ENCODE measurements around the gene CD70. TPM values are rescaled to one million over a fixed set of nuclear protein-coding genes. Genes with fewer than 3 reads are reported as not detected.

Gene CD70, protein sequence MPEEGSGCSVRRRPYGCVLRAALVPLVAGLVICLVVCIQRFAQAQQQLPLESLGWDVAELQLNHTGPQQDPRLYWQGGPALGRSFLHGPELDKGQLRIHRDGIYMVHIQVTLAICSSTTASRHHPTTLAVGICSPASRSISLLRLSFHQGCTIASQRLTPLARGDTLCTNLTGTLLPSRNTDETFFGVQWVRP
- not detected in 2 replicates for total RNA-seq

DNA sequence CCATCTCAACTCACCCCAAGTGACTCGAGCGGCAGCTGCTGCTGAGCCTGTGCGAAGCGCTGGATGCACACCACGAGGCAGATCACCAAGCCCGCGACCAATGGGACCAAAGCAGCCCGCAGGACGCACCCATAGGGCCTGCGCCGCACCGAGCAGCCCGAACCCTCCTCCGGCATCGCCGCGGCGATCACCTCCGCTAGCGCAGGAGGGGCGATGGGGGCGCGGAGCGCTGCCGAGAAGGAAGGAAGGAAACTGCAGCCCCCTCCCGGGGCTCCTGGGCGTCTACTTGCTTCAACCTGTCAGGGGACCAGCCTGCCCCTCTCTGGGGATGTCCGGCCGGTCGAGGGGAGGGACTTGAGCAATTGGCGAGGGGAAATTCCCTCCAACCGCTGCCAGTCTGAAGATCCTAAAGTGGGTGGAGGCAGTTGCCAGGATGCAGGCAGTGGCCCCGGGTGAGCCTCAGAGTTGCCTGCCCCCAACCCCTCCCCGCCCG lies at the start of gene CD70:
TSS of gene CD70 (minus strand) at position 324 of the 493 bp plus-strand sequence. CDS start at position 176, 148 bp downstream.

Other genes with a start within 250 kb of the CD70 start
- 47.2 and 49.1 TPM in 2 replicates for gene CLPP, start 229.6 kb downstream of the CD70 start, total RNA-seq
- gene ALKBH7, start 218.4 kb downstream of the CD70 start, total RNA-seq, result 28.5 and 30.6 TPM in 2 replicates
- gene PSPN, start 215.2 kb downstream of the CD70 start, total RNA-seq, result 0.43 and 0.92 TPM in 2 replicates
- 68.9 and 78.9 TPM in 2 replicates for gene GTF2F1, start 198.0 kb downstream of the CD70 start, total RNA-seq
- 63.7 and 81.1 TPM in 2 replicates for gene KHSRP, start 166.3 kb downstream of the CD70 start, total RNA-seq
- not detected in 2 replicates for gene SLC25A41, start 157.4 kb downstream of the CD70 start, total RNA-seq
- gene SLC25A23, start 131.4 kb downstream of the CD70 start, total RNA-seq, result 14.4 and 15.1 TPM in 2 replicates
- not detected in 2 replicates for gene CRB3, start 126.9 kb downstream of the CD70 start, total RNA-seq
- not detected in 2 replicates for gene DENND1C, start 109.4 kb downstream of the CD70 start, total RNA-seq
- gene TUBB4A, start 88.8 kb downstream of the CD70 start, total RNA-seq, result not detected in 2 replicates
- 0.28 and 0.37 TPM in 2 replicates for gene TNFSF9, start 60.1 kb downstream of the CD70 start, total RNA-seq
- 0.09 TPM in 1 of 2 replicates, not detected in the other for gene TNFSF14, start 79.0 kb upstream of the CD70 start, total RNA-seq
- gene C3, start 129.5 kb upstream of the CD70 start, total RNA-seq, result 8.1 and 24.6 TPM in 2 replicates
- gene GPR108, start 146.4 kb upstream of the CD70 start, total RNA-seq, result 50.2 and 52.2 TPM in 2 replicates
- 36.0 and 46.7 TPM in 2 replicates for gene TRIP10, start 148.5 kb upstream of the CD70 start, total RNA-seq
- gene SH2D3A, start 176.3 kb upstream of the CD70 start, total RNA-seq, result 0.28 TPM in 1 of 2 replicates, not detected in the other
- gene VAV1, start 181.6 kb upstream of the CD70 start, total RNA-seq, result under 0.01 TPM in 1 of 2 replicates, not detected in the other